ENCODE data around the gene TSPAN16.

The TSPAN16 gene

DNA sequence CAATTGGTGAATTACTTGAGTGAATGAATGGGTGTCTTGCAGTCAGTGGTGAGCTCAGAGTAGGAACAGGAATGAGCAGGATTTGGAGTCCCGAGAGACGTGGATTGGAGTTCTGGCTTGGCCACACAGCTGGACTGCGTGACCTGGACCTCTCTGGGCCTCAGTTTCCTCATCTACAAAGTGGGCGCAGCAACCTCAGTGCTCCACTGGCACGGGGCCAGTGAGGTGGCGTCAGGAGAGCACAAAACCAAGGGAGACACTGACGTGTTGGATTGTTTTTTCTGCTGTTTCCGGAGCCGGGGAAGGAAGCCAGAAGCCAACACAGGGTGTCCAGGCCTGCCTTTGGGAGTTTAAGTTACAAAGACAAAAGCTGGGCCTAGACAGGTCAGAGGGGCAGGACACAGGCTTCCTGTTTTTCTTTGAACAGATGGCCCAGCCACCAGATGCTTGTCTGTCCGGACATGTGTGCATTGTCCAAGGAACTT is 27.1 kb upstream of the TSPAN16 start:
- TF ChIP-seq, protein P1, sequence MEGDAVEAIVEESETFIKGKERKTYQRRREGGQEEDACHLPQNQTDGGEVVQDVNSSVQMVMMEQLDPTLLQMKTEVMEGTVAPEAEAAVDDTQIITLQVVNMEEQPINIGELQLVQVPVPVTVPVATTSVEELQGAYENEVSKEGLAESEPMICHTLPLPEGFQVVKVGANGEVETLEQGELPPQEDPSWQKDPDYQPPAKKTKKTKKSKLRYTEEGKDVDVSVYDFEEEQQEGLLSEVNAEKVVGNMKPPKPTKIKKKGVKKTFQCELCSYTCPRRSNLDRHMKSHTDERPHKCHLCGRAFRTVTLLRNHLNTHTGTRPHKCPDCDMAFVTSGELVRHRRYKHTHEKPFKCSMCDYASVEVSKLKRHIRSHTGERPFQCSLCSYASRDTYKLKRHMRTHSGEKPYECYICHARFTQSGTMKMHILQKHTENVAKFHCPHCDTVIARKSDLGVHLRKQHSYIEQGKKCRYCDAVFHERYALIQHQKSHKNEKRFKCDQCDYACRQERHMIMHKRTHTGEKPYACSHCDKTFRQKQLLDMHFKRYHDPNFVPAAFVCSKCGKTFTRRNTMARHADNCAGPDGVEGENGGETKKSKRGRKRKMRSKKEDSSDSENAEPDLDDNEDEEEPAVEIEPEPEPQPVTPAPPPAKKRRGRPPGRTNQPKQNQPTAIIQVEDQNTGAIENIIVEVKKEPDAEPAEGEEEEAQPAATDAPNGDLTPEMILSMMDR (IDR thresholded peaks at IDR 0.05; ENCODE audit: low read depth, low read length): no peak

GRCh38 chr19:11269408-11269807 is 26.6 kb upstream of the TSPAN16 start:
- TF ChIP-seq, protein P1 (IDR thresholded peaks at IDR 0.05; ENCODE audit: low read depth, low read length): no peak
- no peak for DNase-seq (ENCODE audit: extremely low read depth, low read depth)

More for the DNA sequence above, 27.1 kb upstream of the TSPAN16 start:
- no peak for DNase-seq (ENCODE audit: extremely low read depth, low read depth)

DNA sequence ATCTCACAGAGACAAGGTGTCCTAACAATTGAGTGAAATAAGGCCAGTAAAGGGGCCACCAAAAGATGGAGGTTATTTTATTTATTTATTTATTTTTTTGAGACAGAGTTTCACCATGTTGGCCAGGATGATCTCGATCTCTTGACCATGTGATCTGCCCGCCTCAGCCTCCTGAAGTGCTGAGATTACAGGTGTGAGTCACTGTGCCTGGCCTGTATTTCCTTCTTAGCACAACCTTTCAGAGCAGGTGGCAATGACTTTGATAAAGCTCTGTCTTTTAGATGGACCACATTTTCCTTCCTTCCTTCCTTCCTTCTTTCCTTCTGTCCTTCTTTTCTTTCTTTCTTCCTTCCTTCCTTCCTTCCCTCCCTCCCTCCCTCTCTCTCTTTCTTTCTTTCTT is 22.7 kb upstream of the TSPAN16 start:
- DNase-seq (ENCODE audit: extremely low read depth, low read depth): no peak
- TF ChIP-seq, protein P1 (IDR thresholded peaks at IDR 0.05; ENCODE audit: low read depth, low read length): no peak

DNA sequence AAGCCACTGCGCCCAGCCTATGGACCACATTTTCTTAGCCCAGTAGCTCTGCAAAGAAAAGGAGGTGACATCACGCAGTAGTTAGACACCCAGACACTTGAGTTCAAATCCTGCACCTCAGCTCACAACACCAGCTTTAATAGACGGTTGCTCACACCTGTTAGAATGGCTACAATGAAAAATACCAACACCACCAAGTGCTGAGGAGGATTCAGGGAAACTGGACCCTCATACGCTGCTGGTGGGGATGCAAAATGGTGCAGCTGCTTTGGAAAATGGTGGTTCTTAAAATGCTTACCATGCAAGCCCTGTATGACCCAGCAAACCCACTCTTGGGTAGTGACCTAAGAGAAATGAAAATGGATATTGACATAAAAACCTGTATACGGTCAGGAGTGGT is 22.0 kb upstream of the TSPAN16 start:
- no peak for DNase-seq (ENCODE audit: extremely low read depth, low read depth)
- TF ChIP-seq, protein P1 (IDR thresholded peaks at IDR 0.05; ENCODE audit: low read depth, low read length): no peak

DNA sequence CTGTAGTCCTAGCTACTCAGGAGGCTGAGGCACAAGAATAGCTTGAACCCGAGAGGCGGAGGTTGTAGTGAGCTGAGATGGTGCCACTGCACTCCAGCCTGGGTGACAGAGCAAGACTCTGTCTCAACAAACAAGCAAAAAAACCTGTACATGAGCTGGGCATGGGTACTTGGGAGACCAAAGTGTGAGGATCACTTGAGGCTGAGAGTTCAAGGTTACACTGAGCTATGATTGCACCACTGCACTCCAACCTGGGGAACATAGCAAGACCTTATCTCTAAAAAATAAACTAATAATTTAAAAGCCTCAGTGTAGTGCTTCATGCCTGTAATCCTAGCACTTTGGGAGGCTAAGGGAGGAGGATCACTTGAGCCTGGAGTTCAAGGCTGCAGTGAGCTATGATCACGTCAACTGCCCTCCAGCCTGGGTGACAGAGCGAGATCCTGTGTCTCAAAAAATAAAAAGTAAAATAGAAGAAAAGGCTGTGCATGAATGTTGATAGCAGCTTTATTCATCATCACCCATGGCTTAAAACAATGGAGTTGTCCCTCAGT is 21.4 kb upstream of the TSPAN16 start:
- TF ChIP-seq, protein P1 (IDR thresholded peaks at IDR 0.05; ENCODE audit: low read depth, low read length): no peak
- no peak for DNase-seq (ENCODE audit: extremely low read depth, low read depth)

- no peak for DNase-seq (ENCODE audit: extremely low read depth, low read depth)
- TF ChIP-seq, protein P1 (IDR thresholded peaks at IDR 0.05; ENCODE audit: low read depth, low read length): no peak
Measured at GRCh38 chr19:11278670-11279069, 17.3 kb upstream of the TSPAN16 start.

GRCh38 chr19:11279505-11280236 is 16.3 kb upstream of the TSPAN16 start:
- no peak for DNase-seq (ENCODE audit: extremely low read depth, low read depth)
- TF ChIP-seq, protein P1 (IDR thresholded peaks at IDR 0.05; ENCODE audit: low read depth, low read length): no peak

Measured in AG09319 (cell line).